DMS79 (cell line): ENCODE data around the gene STOML2.
A peak's percentile ranks its signal among the peaks of the same experiment; 100 is the strongest.

Source experiments
- DNase-seq: peaks from one replicate; lab custom pipeline; 2025; lab: John Stamatoyannopoulos, UW

Gene STOML2

DNA sequence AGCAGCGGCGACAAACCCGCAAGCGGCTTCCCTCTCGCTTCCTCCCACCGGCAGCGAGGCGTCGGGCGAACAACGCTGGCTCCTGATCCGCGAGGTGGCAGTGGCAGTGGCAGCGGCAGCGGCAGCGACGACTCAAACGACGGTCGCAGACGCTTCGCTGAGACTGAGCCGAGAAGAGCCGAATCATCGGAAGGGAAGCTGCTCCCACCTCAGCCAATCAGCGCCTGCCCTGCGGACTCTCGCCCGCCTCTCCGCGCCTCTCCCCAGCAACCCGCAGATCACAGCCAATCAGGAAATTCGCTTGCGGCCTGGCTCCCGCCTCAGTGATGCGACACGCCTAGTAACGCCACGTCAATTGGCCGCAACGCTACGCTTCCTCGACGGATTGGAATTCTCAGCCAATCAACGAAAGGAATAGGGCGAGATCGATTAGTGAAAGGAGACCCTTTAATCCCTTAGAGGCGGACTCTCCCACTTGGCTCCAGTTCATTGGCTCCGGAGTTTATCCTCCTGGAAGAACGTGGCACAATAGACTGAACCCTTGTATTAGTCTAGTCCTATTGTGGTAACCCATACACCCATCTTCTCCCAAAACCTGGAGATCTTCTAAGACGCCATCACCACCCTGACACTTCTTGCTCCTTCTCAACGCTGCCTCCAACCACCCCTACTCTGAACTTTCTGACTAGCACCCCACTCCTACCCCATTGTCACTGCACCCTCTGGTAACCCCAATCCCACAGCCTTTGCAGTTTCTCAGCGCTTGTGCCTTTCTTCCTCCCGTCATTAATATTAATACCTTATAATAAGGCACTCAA is 30.3 kb downstream of the STOML2 start, which contains the start of gene VCP:
Gene VCP (minus strand): TSS at position 165 of the 818 bp plus-strand sequence. CDS start 272 bp downstream, outside the sequence.
- DNase-seq: peak; percentile 98

GRCh38 chr9:35071814-35072460 is 31.0 kb downstream of the STOML2 start:
- peak; percentile 67 for DNase-seq

- no peak for DNase-seq
Measured at GRCh38 chr9:35070823-35071813, 31.8 kb downstream of the STOML2 start.

DNA sequence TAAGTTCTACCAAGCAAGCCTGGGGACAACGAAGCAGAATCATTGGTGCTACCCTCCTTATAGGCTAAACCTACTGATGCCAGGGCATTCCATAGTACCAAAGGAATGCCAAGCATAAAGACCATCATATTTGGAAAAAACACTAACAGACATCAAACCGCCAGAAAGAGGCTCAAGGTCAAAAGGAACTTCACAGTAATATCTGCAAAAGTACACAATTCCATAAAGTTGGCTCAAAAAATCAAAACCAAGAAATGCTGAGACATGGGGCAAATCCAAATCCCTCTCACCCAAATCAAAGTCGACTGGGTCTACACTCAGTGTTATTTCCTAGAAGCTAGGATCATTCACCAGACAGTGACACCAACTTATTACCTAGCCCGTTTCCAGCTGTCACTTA is 33.9 kb downstream of the STOML2 start:
- no peak for DNase-seq

DNA sequence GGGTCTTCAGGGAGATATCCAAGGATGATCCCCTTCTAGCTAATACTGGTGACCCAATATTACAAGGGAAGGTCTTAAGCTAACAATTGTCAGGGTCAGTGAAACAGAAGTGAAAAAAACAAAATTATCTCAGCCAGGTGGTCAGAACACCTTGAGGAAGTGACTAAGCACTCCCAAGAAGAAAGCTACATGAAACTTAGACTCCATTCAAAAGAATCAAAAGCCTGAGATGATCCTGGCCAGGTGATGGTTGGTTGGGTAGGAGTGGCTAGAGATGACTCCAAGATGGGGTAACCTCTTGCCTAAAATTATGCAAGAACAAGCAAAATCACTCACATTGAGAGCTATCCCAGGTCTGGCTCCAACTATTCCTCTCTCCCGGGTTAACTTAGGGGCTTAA is 35.9 kb downstream of the STOML2 start:
- no peak for DNase-seq

DNA sequence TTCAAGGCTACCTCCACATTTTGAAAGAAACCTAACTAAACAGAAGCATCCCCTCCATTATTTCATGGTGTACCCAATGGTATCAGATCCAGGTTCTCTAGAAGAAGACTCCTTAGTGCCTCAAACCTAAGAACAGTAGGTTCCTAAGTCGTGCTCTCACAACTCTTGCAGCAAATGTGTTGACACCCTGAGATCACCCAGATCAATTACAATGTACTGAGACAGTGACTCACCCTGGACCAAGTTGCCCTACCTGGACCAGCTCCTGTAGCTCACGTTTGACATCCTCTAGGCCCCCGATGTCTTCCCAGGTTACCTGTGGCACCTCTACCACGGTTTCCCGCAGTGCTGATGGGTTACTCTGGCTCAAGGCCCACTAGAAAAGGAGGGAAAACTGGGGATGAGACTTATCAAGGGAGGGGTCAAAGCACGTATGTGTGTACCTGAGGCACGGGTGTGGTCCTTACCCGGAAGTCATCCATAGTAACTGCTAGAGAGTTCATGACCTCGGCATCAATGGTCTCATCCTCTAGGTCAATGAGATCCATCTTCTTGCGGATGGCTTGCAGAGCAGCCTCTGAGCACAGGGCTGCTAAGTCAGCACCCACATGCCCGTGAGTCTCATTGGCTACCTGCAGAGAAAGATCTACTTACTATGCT is 42.3 kb downstream of the STOML2 start:
- DNase-seq: no peak

- no peak for DNase-seq
Measured at GRCh38 chr9:35059438-35059837, 43.5 kb downstream of the STOML2 start.

- DNase-seq: no peak
Measured at GRCh38 chr9:35057271-35057620, 45.7 kb downstream of the STOML2 start.

DNA sequence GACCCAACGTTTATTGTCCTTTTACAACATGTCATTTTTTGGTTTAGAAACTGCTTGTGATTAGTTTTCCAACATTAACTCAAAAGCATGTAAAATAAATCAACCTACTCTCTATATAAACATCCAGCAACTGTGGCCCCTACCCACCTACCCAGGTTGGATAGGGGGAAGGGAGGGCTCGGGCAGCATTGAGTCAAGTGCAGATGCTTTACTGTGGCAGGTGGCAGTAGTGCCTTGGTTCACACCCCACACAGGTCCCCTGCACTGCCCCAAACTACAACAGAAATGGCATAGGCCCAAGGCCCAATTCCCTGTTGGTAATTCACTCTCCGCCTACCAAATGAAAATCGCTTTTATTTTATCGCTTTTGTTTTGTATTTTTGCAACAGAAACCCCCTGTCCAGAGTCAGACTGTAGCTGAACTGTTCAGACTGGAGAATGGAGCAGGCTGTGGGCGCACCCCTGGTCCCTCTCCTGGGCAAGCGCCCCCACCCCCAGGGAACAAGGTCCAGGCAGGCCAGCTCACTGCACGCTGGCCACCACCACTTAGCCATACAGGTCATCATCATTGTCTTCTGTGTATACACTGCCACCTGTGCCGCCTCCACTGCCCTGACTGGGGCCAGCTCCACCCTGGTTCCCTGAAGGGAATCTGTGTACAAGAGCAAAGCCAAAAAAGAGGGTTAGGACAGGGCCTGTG is 46.2 kb downstream of the STOML2 start:
- DNase-seq: no peak

DNA sequence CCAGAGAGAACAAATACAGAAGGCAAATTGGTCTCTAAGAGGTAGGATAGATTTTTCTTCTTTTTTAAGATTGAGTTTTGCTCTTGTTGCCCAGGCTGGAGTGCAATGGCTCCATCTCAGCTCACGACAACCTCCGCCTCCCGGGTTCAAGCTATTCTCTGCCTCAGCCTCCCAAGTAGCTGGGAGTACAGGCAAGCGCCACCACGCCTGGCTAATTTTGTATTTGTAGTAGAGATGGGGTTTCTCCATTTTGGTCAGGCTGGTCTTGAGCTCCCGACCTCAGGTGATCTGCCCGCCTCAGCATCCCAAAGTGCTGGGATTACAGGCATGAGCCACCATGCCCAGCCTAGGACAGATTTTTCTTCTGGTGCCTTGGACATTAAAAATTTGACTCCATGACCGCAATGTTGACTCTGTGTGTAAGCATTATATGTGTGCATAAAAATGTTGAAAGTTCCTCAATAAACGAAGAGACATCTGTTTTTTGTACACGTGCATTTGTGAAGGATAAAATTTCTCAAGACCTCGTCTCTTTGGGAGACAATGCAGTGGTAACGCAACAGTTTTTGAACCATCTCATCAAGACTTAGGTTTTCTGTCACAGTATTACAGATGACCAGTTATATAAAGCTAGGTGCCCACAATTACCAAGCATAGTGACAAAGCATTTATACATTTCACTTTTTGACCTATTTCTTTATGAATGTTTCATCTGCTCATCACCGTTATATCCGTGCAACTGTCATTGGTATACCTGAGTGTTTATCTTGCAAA is 47.9 kb downstream of the STOML2 start:
- no peak for DNase-seq

- DNase-seq: no peak
Measured at GRCh38 chr9:35054185-35054835, 48.6 kb downstream of the STOML2 start.

- no peak for DNase-seq
Measured at GRCh38 chr9:35051069-35051967, 51.6 kb downstream of the STOML2 start.
